Erythroblast (primary cell): Measurements from ENCODE around the gene NAIP.
"Not testable (repeated sequence)": the region's sequence is repeated elsewhere in the genome, so short reads cannot be mapped to it uniquely, and the experiment has no call there.

Experiments
- GATA1 ChIP-seq: IDR thresholded peaks from 2 replicates; pipeline ENCODE4 v1.6.1; 2011; ENCODE audit warnings: low read depth, mild to moderate bottlenecking, control low read depth, low read length, moderate library complexity
- POLR2A ChIP-seq: IDR thresholded peaks from 2 replicates; pipeline ENCODE4 v1.6.1; 2011; ENCODE audit warnings: mild to moderate bottlenecking, low read length

DNA sequence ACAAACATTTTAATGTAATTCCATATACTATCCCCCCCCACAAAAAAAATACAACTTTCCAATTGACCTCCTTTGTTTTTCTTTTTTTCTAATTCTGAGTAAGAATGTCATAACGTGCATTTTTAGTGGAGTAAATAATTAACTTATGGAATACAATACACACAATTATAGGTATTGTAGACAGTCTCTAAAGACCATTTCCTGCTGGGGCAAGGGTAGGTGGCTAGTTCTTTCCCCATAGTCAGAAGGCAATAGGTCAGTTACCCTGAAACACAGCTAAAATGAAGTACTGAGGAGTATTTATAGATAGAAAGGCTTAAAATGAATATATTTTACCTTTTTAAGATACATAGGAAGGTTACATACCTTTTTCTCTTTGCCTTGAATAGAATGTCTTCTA, 36.2 kb upstream of the NAIP start:
- TF ChIP-seq POLR2A, GATA1: not testable (repeated sequence)
